CD14-positive monocyte (primary cell): Measurements from ENCODE around the gene APEX2. TPM values are rescaled to one million over a fixed set of nuclear protein-coding genes. Genes with fewer than 3 reads are reported as not detected.

Experiments used
- DNase-seq, 3 donors: peaks; one replicate each; pipeline ENCODE4 v3.0.0-alpha.2; 2011 to 2022
- H2AFZ ChIP-seq: 2 replicates; pipeline ENCODE4 v1.6.0; 2012; ENCODE audit warnings: mild to moderate bottlenecking, low read depth, low read length, inconsistent platforms; ENCODE audit not compliant: insufficient read depth, poor library complexity, severe bottlenecking
- H3K27ac ChIP-seq, 2 donors: 1 replicate in 1 of 2; 2 replicates in 1 of 2; pipeline ENCODE4 v1.5.1; 2012 to 2013; ENCODE audit warnings: low read length in 2 of 2, control low read depth in 1 of 2, inconsistent platforms in 1 of 2, low read depth in 1 of 2, mild to moderate bottlenecking in 1 of 2
- H3K27me3 ChIP-seq, 2 donors: one replicate each; pipeline versions ENCODE4 v1.6.0 to v1.6.1; 2011 to 2013; ENCODE audit warnings: low read length in 2 of 2; ENCODE audit not compliant: control insufficient read depth in 2 of 2, insufficient read depth in 2 of 2
- H3K36me3 ChIP-seq, 2 donors: replicated peaks in 1 of 2; 1 replicate in 1 of 2; 2 replicates in 1 of 2; pipeline versions ENCODE4 v1.5.1 to v1.6.1; 2012 to 2013; ENCODE audit warnings: low read length in 2 of 2, control low read depth in 1 of 2, inconsistent platforms in 1 of 2, mild to moderate bottlenecking in 1 of 2; ENCODE audit not compliant: insufficient read depth in 2 of 2, control insufficient read depth in 1 of 2
- H3K4me1 ChIP-seq, 2 donors: 1 replicate in 1 of 2; 2 replicates in 1 of 2; pipeline versions ENCODE4 v1.5.1 to v1.6.1; 2012 to 2013; ENCODE audit warnings: low read length in 2 of 2, control low read depth in 1 of 2, inconsistent platforms in 1 of 2, mild to moderate bottlenecking in 1 of 2, moderate library complexity in 1 of 2; ENCODE audit not compliant: insufficient read depth in 2 of 2, control insufficient read depth in 1 of 2
- H3K4me2 ChIP-seq: replicated peaks from 2 replicates; pipeline ENCODE3; 2012; ENCODE audit warnings: low read length, moderate library complexity, mild to moderate bottlenecking; ENCODE audit not compliant: poor library complexity, severe bottlenecking; ENCODE audit errors: extremely low read depth
- H3K4me3 ChIP-seq, 3 experiments: fragments of 200-600 bp in 1 of 3; sonication (generic) in 1 of 3; replicated peaks in 1 of 3; 1 replicate in 2 of 3; 2 replicates in 1 of 3; pipeline ENCODE4 v1.5.1; 2011 to 2013; ENCODE audit warnings: low read length in 3 of 3, mild to moderate bottlenecking in 3 of 3, control low read depth in 2 of 3, low read depth in 2 of 3, inconsistent platforms in 1 of 3, moderate library complexity in 1 of 3
- H3K79me2 ChIP-seq: 2 replicates; pipeline ENCODE4 v1.6.0; 2012; ENCODE audit warnings: mild to moderate bottlenecking, control low read depth, inconsistent platforms, low read length, moderate library complexity; ENCODE audit not compliant: insufficient read depth
- H3K9ac ChIP-seq: 2 replicates; pipeline ENCODE4 v1.6.0; 2017; ENCODE audit warnings: low read length, mild to moderate bottlenecking; ENCODE audit not compliant: insufficient read depth, poor library complexity, severe bottlenecking
- H3K9me3 ChIP-seq, 2 donors: replicated peaks in 1 of 2; 1 replicate in 1 of 2; 2 replicates in 1 of 2; pipeline versions ENCODE4 v1.5.1 to v1.6.1; 2012 to 2013; ENCODE audit warnings: low read length in 2 of 2, control low read depth in 1 of 2; ENCODE audit not compliant: control insufficient read depth in 1 of 2, insufficient read depth in 1 of 2
- H4K20me1 ChIP-seq: 2 replicates; pipeline ENCODE4 v1.6.0; 2012; ENCODE audit warnings: mild to moderate bottlenecking, low read length, control low read depth, moderate library complexity; ENCODE audit not compliant: insufficient read depth
- H3K27ac Mint-ChIP-seq, 7 donors: one replicate each; pipeline ENCODE4 v1.8.0; 2020; ENCODE audit warnings: mild to moderate bottlenecking in 7 of 7, mixed read lengths in 7 of 7, moderate library complexity in 6 of 7, inconsistent platforms in 2 of 7
- H3K27me3 Mint-ChIP-seq, 3 donors: one replicate each; pipeline ENCODE4 v1.8.0; 2021 to 2022; ENCODE audit warnings: low read depth in 3 of 3, mild to moderate bottlenecking in 3 of 3, mixed read lengths in 3 of 3, moderate library complexity in 3 of 3, inconsistent platforms in 1 of 3
- H3K36me3 Mint-ChIP-seq, 2 donors: one replicate each; pipeline ENCODE4 v1.8.0; 2020; ENCODE audit warnings: mixed read lengths in 2 of 2, inconsistent platforms in 1 of 2, mild to moderate bottlenecking in 1 of 2
- H3K4me1 Mint-ChIP-seq: one replicate; pipeline ENCODE4 v1.8.0; 2020; ENCODE audit warnings: mild to moderate bottlenecking, mixed read lengths
- H3K4me3 Mint-ChIP-seq, 2 donors: one replicate each; pipeline ENCODE4 v1.8.0; 2020; ENCODE audit warnings: mild to moderate bottlenecking in 2 of 2, mixed read lengths in 2 of 2, moderate library complexity in 1 of 2
- H3K9me3 Mint-ChIP-seq, 7 donors: one replicate each; pipeline ENCODE4 v1.8.0; 2020 to 2022; ENCODE audit warnings: mixed read lengths in 7 of 7, mild to moderate bottlenecking in 6 of 7, moderate library complexity in 6 of 7, inconsistent platforms in 2 of 7
- CTCF ChIP-seq: fragments of 200-600 bp; IDR thresholded peaks from one replicate; pipeline ENCODE4 v1.8.0; 2022; ENCODE audit warnings: antibody characterized with exemption, mild to moderate bottlenecking
- WGBS: methylation state at CpG from one replicate; pipeline ENCODE4 v1.1.5; 2013; ENCODE audit warnings: missing lambda C conversion rate; ENCODE audit not compliant: insufficient coverage; 5-methylcytosine and 5-hydroxymethylcytosine counted together
- intact Hi-C, 2 donors: fragments of 100-400 bp; cut with micrococcal nuclease; formaldehyde crosslinking; loops; one replicate each; pipeline versions ENCODE4 v1.15.0 to v1.15.1; 2023
- polyA plus RNA-seq, 3 donors: library from polyadenylated mRNA; depleted of rRNA in 1 of 3; unstranded in 2 of 3; stranded (reverse) in 1 of 3; fragments of 300-500 nt in 2 of 3; fragments of >200 nt in 1 of 3; fragmentation: Illumina TruSeq in 2 of 3; gene quantifications; 1 replicate in 2 of 3; 2 replicates in 1 of 3; pipeline ENCODE4 v1.2.3, GENCODE V29; 2012 to 2021

APEX2 gene
- polyA plus RNA-seq, 3 donors: 13.3 to 17.8 (median 14.4) TPM

- intact Hi-C loops: loop anchor here in 1 of 2 donors (10.0 kb wide), 1 partner anchor 181 kb away; no protein-coding TSS in a partner anchor
- H3K4me1 Mint-ChIP-seq: peaks cover 14% of the 10 kb centered on the region
Observed at GRCh38 chrX:54995621-54996020, 4.5 kb upstream of the APEX2 start.

DNA sequence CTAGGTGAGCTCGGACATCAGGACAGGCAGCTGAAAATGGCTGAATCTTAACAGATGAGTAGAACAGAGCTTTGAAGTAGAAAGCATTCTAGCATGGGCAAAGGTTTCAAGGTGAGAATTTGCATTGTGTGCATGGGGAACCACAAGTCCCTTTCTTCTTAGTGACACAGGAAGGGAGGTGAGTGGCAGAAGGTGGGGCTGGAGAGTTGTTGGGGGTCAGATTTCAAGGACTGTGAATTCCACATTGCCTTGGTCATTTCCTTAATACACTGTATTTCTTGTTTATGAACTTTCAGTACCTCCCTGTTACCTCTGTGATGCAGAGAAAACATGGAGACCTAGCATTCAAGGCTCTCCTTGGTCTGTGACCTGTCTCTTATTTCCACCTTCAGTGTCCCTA, 4.1 kb downstream of the APEX2 start:
- Mint-ChIP-seq H3K36me3 (peaks cover 43 to 45% of the 10 kb centered on the region in 2 donors), H3K4me3 (no peak overlapping the region), H3K27me3 (peaks cover 0 to 7% (median 5%) of the 10 kb centered on the region in 3 donors), H3K9me3 (peaks cover 0 to 8% (median 4%) of the 10 kb centered on the region in 7 donors), H3K27ac (no peak overlapping the region), H3K4me1 (peaks cover 25% of the 10 kb centered on the region)
- TF ChIP-seq CTCF: no peak
- H3K4me3 ChIP-seq: no peak overlapping the region
- WGBS: no CpG with 5 or more reads among the region's 1 CpG
- DNase-seq: no peak
- H3K79me2 ChIP-seq: peaks cover 13% of the 10 kb centered on the region
- peaks cover 46 to 52% of the 10 kb centered on the region in 2 donors for H3K36me3 ChIP-seq
- H3K27me3 ChIP-seq: no peaks in the 10 kb centered on the region
- H2AFZ ChIP-seq: no peak overlapping the region
- no peaks in the 10 kb centered on the region for H4K20me1 ChIP-seq
- H3K4me1 ChIP-seq: peaks cover 22 to 28% of the 10 kb centered on the region in 2 donors
- H3K27ac ChIP-seq: no peak overlapping the region
- H3K9me3 ChIP-seq: no peaks in the 10 kb centered on the region
- no peak overlapping the region for H3K4me2 ChIP-seq
- H3K9ac ChIP-seq: no peak overlapping the region
- intact Hi-C loops: loop anchor here (10.0 kb wide), 3 partner anchors 161 to 359 kb away; partner anchors contain the start of gene MAGED2 (in 1 of the 2)

More at GRCh38 chrX:54995621-54996020, 4.5 kb upstream of the APEX2 start:
- Histone ChIP-seq H3K9me3 (no peaks in the 10 kb centered on the region), H3K4me1 (peaks cover 8 to 14% of the 10 kb centered on the region in 2 donors), H3K27ac (no peak overlapping the region), H3K4me3 (no peak overlapping the region), H3K4me2 (no peak overlapping the region), H4K20me1 (no peaks in the 10 kb centered on the region), H3K9ac (no peak overlapping the region), H3K36me3 (no peaks in the 10 kb centered on the region), H2AFZ (no peak overlapping the region), H3K27me3 (peaks cover 0 to 2% of the 10 kb centered on the region in 2 donors), H3K79me2 (peaks cover 5% of the 10 kb centered on the region)
- Mint-ChIP-seq H3K4me3 (no peak overlapping the region), H3K27ac (no peak overlapping the region), H3K36me3 (no peaks in the 10 kb centered on the region), H3K27me3 (peaks cover 2 to 12% (median 2%) of the 10 kb centered on the region in 3 donors), H3K9me3 (peaks cover 0 to 6% (median 2%) of the 10 kb centered on the region in 7 donors)
- DNase-seq: no peak
- TF ChIP-seq CTCF: no peak
